Measurements from ENCODE around the gene TAAR8.
A peak's percentile ranks its signal among the peaks of the same experiment; 100 is the strongest.

TAAR8 gene
- 0 reads per million in 9 experiments for total RNA-seq

DNA sequence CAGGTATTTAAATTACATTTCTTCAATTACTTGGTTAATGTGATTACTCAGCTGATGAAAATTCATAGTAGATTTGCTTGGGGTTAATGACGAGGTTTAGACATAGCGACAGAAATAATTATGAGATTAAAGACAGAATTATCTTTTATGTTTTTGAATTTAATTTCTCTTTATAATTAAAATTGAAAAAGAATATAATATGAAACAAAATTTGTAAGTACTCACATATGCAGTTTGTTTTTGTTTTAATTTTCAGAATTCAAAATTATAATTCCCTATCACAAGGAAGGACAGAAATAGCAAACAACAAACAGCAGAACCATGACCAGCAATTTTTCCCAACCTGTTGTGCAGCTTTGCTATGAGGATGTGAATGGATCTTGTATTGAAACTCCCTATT is at the start of gene TAAR8:
TAAR8 (plus strand) TSS at position 301 of the 400 bp plus-strand sequence; CDS start at position 322, 21 bp downstream.
- Mint-ChIP-seq H3K4me3 (no peak within 1 kb of the TSS), H3K27me3 (peaks cover 34 to 48% of the 10 kb centered on the region in 2 donors), H3K9me3 (no peaks in the 10 kb centered on the region), H3K4me1 (ENCODE audit: low read depth in 2 of 2) (no peaks in the 10 kb centered on the region), H3K27ac (no peak within 1 kb of the TSS), H3K36me3 (ENCODE audit: insufficient read depth) (no peaks in the 10 kb centered on the region)
- DNase-seq, result no peak
- ATAC-seq (replicated peaks), result no peak

DNA sequence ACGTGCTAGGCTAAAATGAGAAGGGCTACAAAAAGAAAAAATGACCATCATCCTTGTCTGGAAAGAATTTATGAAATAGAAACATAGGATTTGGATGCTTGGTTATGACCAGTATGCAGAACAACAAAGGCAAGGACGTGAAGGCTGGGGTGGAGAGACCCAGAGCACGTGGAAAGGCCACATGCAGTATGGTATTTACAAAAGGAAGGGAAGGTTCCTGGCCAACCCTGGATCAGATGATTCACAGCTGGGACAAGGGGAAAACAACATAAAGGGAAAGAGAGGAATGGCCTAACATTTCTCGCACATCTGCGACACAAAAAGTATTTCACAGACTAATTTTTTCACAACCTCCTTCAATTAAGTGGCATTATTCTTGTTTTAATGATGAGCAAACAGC is 47.7 kb upstream of the TAAR8 start:
- Mint-ChIP-seq H3K27me3 (no peaks in the 10 kb centered on the region), H3K9me3 (no peaks in the 10 kb centered on the region), H3K4me3 (no peak overlapping the region), H3K36me3 (ENCODE audit: insufficient read depth) (peaks cover 23% of the 10 kb centered on the region), H3K27ac (peak overlapping the region in 1 of 2 donors; percentile 4), H3K4me1 (ENCODE audit: low read depth in 2 of 2) (peaks cover 32 to 58% of the 10 kb centered on the region in 2 donors)
- DNase-seq, result no peak
- ATAC-seq (replicated peaks), result no peak

GRCh38 chr6:132505158-132505557 is 47.3 kb upstream of the TAAR8 start:
- H3K27ac Mint-ChIP-seq, result no peak overlapping the region
- ATAC-seq (replicated peaks) (no peak), DNase-seq (no peak)
- peaks cover 28 to 54% of the 10 kb centered on the region in 2 donors for H3K4me1 Mint-ChIP-seq (ENCODE audit: low read depth in 2 of 2)
- peaks cover 19% of the 10 kb centered on the region for H3K36me3 Mint-ChIP-seq (ENCODE audit: insufficient read depth)
- H3K27me3 Mint-ChIP-seq, result no peaks in the 10 kb centered on the region
- no peaks in the 10 kb centered on the region for H3K9me3 Mint-ChIP-seq
- no peak overlapping the region for H3K4me3 Mint-ChIP-seq

DNA sequence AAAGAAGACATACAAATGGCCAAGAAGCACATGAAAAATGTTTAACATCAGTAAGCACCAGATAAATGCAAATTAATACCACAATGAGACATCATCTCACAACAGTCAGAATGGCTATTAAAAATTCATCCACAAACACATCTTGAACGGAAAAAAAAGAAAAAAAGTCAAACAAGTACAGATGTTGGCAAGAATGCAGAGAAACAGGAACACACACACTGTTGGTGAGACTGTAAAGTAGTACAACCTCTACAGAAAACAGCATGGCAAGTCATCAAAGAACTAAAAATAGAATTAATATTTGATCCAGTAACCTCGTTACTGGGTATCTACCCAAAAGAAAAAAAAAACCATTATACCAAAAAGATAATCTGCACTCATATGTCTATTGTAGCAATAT is 46.0 kb upstream of the TAAR8 start:
- Mint-ChIP-seq H3K27ac (no peak overlapping the region), H3K4me3 (peak overlapping the region in 1 of 2 donors; percentile 1), H3K9me3 (no peaks in the 10 kb centered on the region), H3K36me3 (ENCODE audit: insufficient read depth) (peaks cover 16% of the 10 kb centered on the region), H3K27me3 (no peaks in the 10 kb centered on the region), H3K4me1 (ENCODE audit: low read depth in 2 of 2) (peaks cover 33 to 58% of the 10 kb centered on the region in 2 donors)
- DNase-seq (no peak), ATAC-seq (replicated peaks) (no peak)

GRCh38 chr6:132506869-132507808 is 45.3 kb upstream of the TAAR8 start:
- Mint-ChIP-seq H3K4me1 (ENCODE audit: low read depth in 2 of 2) (peaks cover 34 to 59% of the 10 kb centered on the region in 2 donors), H3K4me3 (peak overlapping the region in 1 of 2 donors; percentile 1), H3K27ac (no peak overlapping the region), H3K27me3 (no peaks in the 10 kb centered on the region), H3K9me3 (no peaks in the 10 kb centered on the region), H3K36me3 (ENCODE audit: insufficient read depth) (peaks cover 9% of the 10 kb centered on the region)
- no peak for ATAC-seq (replicated peaks)
- no peak for DNase-seq

DNA sequence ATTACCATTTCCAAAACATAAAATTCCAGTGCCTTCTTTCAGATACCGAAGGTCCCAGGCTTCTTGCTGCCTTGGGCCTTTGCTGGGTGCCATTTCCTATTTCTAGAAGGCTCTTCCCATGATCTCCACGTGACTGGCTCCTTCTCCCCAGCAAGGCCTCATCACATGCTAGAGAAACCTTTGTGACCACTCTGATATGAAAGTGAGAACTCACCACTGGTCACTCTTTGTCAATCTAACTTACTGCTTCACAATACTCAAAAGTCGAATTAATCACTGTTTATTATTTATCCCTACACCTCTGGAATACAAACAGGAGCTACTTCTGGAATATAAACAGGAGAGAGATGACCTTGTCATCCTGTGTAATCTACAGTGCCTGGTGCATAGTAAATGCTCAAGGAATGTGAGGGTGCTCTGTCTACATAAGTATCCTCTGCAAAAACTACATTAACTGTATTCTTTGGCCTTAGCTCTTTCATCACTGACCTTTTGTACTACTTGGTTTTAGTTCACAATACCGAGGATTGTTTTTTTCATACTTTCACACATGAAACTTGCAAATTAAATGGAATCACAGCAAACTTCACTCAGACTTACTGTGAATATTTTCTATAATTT is 41.2 kb upstream of the TAAR8 start:
- no peaks in the 10 kb centered on the region for H3K9me3 Mint-ChIP-seq
- peaks cover 4% of the 10 kb centered on the region for H3K36me3 Mint-ChIP-seq (ENCODE audit: insufficient read depth)
- no peak for DNase-seq
- H3K4me3 Mint-ChIP-seq, result peak overlapping the region; percentile 91
- H3K27ac Mint-ChIP-seq, result no peak overlapping the region
- peaks cover 0 to 1% of the 10 kb centered on the region in 2 donors for H3K27me3 Mint-ChIP-seq
- ATAC-seq (replicated peaks), result no peak
- peaks cover 31 to 49% of the 10 kb centered on the region in 2 donors for H3K4me1 Mint-ChIP-seq (ENCODE audit: low read depth in 2 of 2)

DNA sequence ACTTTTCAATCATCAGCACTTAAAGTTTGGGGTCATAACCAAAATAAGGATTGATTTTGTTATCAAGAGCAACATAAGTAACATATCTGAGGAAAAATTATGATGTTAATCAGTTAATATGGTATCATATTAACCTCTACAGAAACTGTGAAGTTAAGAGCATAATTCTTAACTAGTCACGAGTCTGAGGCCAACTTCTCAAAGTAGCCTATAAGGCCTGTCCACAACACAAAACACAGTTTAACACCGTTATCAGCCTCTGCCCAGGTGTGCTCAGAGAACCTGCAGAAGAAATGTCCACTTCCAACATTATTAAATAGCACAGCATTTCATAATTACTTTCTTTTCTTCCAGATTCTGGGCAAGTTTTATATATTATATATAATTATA is 40.6 kb upstream of the TAAR8 start:
- no peaks in the 10 kb centered on the region for H3K9me3 Mint-ChIP-seq
- peaks cover 26 to 44% of the 10 kb centered on the region in 2 donors for H3K4me1 Mint-ChIP-seq (ENCODE audit: low read depth in 2 of 2)
- peak overlapping the region; percentile 91 for H3K4me3 Mint-ChIP-seq
- H3K27me3 Mint-ChIP-seq, result peaks cover 0 to 6% of the 10 kb centered on the region in 2 donors
- DNase-seq (no peak), ATAC-seq (replicated peaks) (no peak)
- H3K36me3 Mint-ChIP-seq (ENCODE audit: insufficient read depth), result peaks cover 4% of the 10 kb centered on the region
- H3K27ac Mint-ChIP-seq, result no peak overlapping the region

DNA sequence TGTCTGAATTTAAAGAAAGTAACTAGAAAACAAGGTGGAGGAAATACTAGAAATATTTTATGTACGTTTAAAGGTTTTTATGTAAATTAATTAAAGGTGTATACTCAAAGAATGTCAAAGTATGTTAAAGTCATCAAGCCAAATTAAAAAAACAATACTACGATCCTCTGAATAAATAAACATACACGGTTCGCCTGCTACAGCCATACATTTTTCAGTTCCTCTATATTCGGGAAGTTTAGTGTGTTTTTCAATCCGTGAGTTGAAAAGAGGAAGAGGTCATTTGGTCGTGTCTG is 40.2 kb upstream of the TAAR8 start:
- H3K27me3 Mint-ChIP-seq, result peaks cover 0 to 7% of the 10 kb centered on the region in 2 donors
- peaks cover 4% of the 10 kb centered on the region for H3K36me3 Mint-ChIP-seq (ENCODE audit: insufficient read depth)
- peak overlapping the region; percentile 91 for H3K4me3 Mint-ChIP-seq
- peaks cover 25 to 41% of the 10 kb centered on the region in 2 donors for H3K4me1 Mint-ChIP-seq (ENCODE audit: low read depth in 2 of 2)
- H3K27ac Mint-ChIP-seq, result peak overlapping the region in 1 of 2 donors; percentile 86
- ATAC-seq (replicated peaks), result no peak
- no peak for DNase-seq
- no peaks in the 10 kb centered on the region for H3K9me3 Mint-ChIP-seq

- Mint-ChIP-seq H3K9me3 (no peaks in the 10 kb centered on the region), H3K27me3 (peaks cover 0 to 7% of the 10 kb centered on the region in 2 donors), H3K4me3 (peak within 1 kb of the TSS; percentile 91), H3K36me3 (ENCODE audit: insufficient read depth) (peaks cover 4% of the 10 kb centered on the region), H3K27ac (peak within 1 kb of the TSS; percentile 63 to 86), H3K4me1 (ENCODE audit: low read depth in 2 of 2) (peaks cover 20 to 35% of the 10 kb centered on the region in 2 donors)
- ATAC-seq (replicated peaks), result peak; percentile 89
- peak; percentile 75 to 84 (median 78) for DNase-seq
These were observed 39.5 kb upstream of the TAAR8 start, which contains the start of gene STX7 for GRCh38 chr6:132512638-132513632. Gene STX7 (minus strand): TSS chr6:132513116. CDS start chr6:132503530, 9,586 bp downstream.

- H3K27ac Mint-ChIP-seq, result no peak overlapping the region
- H3K27me3 Mint-ChIP-seq, result peaks cover 0 to 9% of the 10 kb centered on the region in 2 donors
- peaks cover 4% of the 10 kb centered on the region for H3K36me3 Mint-ChIP-seq (ENCODE audit: insufficient read depth)
- H3K4me3 Mint-ChIP-seq, result peak overlapping the region; percentile 91
- H3K9me3 Mint-ChIP-seq, result no peaks in the 10 kb centered on the region
- no peak for DNase-seq
- H3K4me1 Mint-ChIP-seq (ENCODE audit: low read depth in 2 of 2), result peaks cover 17 to 26% of the 10 kb centered on the region in 2 donors
- no peak for ATAC-seq (replicated peaks)
These were observed 38.5 kb upstream of the TAAR8 start for GRCh38 chr6:132513831-132514545.

DNA sequence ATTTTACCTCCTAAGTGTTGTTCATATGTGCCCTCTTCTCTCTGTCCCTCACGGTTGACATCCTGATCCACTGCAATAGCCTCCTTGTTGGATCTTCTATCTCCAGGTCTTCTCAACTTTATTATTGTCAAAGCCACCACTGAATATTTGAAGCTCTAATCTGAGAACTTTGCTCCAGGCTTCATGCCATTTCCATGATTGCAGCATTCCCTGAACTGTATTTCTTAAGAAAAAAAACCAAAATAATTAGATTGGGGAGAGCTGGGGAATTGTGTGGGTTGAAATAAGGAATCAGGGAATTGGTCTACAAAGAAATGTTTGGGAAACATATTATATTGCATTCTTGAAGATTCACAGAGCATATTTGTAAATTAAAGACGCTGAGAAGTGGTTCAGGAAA is 37.1 kb upstream of the TAAR8 start:
- Mint-ChIP-seq H3K27ac (no peak overlapping the region), H3K27me3 (peaks cover 3 to 16% of the 10 kb centered on the region in 2 donors), H3K4me3 (no peak overlapping the region), H3K4me1 (ENCODE audit: low read depth in 2 of 2) (peaks cover 17 to 22% of the 10 kb centered on the region in 2 donors), H3K36me3 (ENCODE audit: insufficient read depth) (peaks cover 4% of the 10 kb centered on the region), H3K9me3 (no peaks in the 10 kb centered on the region)
- no peak for ATAC-seq (replicated peaks)
- DNase-seq, result no peak

DNA sequence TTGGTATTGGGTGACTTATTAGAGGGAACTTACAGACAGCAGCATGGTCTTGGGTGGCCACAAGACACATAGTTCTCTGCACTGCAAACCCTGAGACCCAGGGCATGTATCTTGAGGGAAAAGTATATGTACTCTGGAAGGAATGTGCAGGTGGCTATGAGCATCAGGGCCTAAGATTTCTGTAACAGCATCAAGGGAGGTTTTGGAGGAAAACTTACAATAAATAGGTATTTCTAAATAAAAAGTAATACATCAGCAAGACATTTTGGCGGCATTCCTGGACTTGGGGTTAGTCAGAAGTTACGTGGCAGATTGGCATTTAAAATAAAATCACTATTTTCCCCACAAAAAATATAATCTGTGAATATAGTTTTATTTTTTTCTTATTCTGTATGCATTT is 31.5 kb upstream of the TAAR8 start:
- no peak overlapping the region for H3K27ac Mint-ChIP-seq
- no peaks in the 10 kb centered on the region for H3K9me3 Mint-ChIP-seq
- peaks cover 39 to 49% of the 10 kb centered on the region in 2 donors for H3K27me3 Mint-ChIP-seq
- no peak overlapping the region for H3K4me3 Mint-ChIP-seq
- DNase-seq, result no peak
- H3K4me1 Mint-ChIP-seq (ENCODE audit: low read depth in 2 of 2), result no peaks in the 10 kb centered on the region
- no peak for ATAC-seq (replicated peaks)
- H3K36me3 Mint-ChIP-seq (ENCODE audit: insufficient read depth), result no peaks in the 10 kb centered on the region

All from effector memory CD8-positive, alpha-beta T cell (primary cell).